Kidney (tissue), 14 donors: ENCODE results near the gene CCDC88C. TPM values are rescaled to one million over a fixed set of nuclear protein-coding genes. Genes with fewer than 3 reads are reported as not detected.

Experiments used
- DNase-seq, 5 donors: peaks; one replicate each; pipeline ENCODE4 v3.0.0-alpha.2; 2013 to 2020
- FAIRE-seq: peaks from 2 replicates; lab custom pipeline; 2012; peaks lifted over from hg19 to GRCh38; lab: Jason Lieb, UNC
- H3K27ac ChIP-seq, 2 donors: one replicate each; pipeline ENCODE4 v1.7.0; 2013; ENCODE audit warnings: low read depth in 2 of 2, low read length in 2 of 2, inconsistent platforms in 1 of 2
- H3K27me3 ChIP-seq: one replicate; pipeline ENCODE4 v1.7.1; 2013; ENCODE audit warnings: low read length, inconsistent platforms; ENCODE audit not compliant: control insufficient read depth, insufficient read depth
- H3K36me3 ChIP-seq, 3 donors: one replicate each; pipeline versions ENCODE4 v1.7.0 to v1.7.1; 2013; ENCODE audit warnings: low read length in 3 of 3, control low read depth in 1 of 3, inconsistent platforms in 1 of 3; ENCODE audit not compliant: insufficient read depth in 3 of 3, control insufficient read depth in 2 of 3
- H3K4me1 ChIP-seq, 3 donors: one replicate each; pipeline versions ENCODE4 v1.7.0 to v1.7.1; 2013; ENCODE audit warnings: low read length in 3 of 3, inconsistent platforms in 1 of 3, low read depth in 1 of 3; ENCODE audit not compliant: control insufficient read depth in 2 of 3, insufficient read depth in 2 of 3
- H3K4me3 ChIP-seq, 3 donors: one replicate each; pipeline versions ENCODE4 v1.7.0 to v1.8.1; 2013; ENCODE audit warnings: low read length in 3 of 3, control low read depth in 1 of 3, inconsistent platforms in 1 of 3
- H3K9ac ChIP-seq, 3 donors: one replicate each; pipeline versions ENCODE4 v1.7.0 to v1.7.1; 2013; ENCODE audit warnings: low read length in 3 of 3, control low read depth in 1 of 3, inconsistent platforms in 1 of 3
- H3K9me3 ChIP-seq, 3 donors: one replicate each; pipeline versions ENCODE4 v1.7.0 to v1.7.1; 2013; ENCODE audit warnings: low read length in 3 of 3, control low read depth in 1 of 3, inconsistent platforms in 1 of 3; ENCODE audit not compliant: control insufficient read depth in 2 of 3, insufficient read depth in 1 of 3
- CTCF ChIP-seq: IDR thresholded peaks from 3 replicates; pipeline ENCODE4 v1.5.1; 2012; ENCODE audit warnings: mild to moderate bottlenecking, moderate library complexity, borderline replicate concordance; ENCODE audit not compliant: insufficient read depth; ENCODE audit errors: extremely low read depth
- intact Hi-C: fragments of 100-400 bp; cut with DNase I; formaldehyde crosslinking; loops from one replicate; pipeline ENCODE4 v1.11.1; 2022
- polyA plus RNA-seq: library from polyadenylated mRNA; stranded (reverse); fragments of 350-450 nt; fragmentation: Illumina TruSeq; extraction: RNeasy Lipid Tissue Mini Kit (QIAGEN cat#74804); gene quantifications from one replicate; pipeline ENCODE4 v1.2.3, GENCODE V29; 2014; ENCODE audit warnings: low read depth, low replicate concordance; ENCODE audit not compliant: insufficient read depth
- total RNA-seq: library from RNA; stranded (reverse); fragmentation: NEBNext Ultra II Directional; extraction: Animal tissue kit (Norgen Biotek cat#: 25700); gene quantifications from one replicate; pipeline ENCODE4 v1.2.1, GENCODE V29; 2021
- donor health status: control.
- donor health status: control.
- donor health status: control.
- donor health status: control.
- donor health status: control.
- donor health status: DM: yes; HTN: yes; CAD: no.
- donor health status: Normal renal cell carcinoma (clear cell type).

Gene CCDC88C
- total and polyA plus RNA-seq, 2 donors from 2014 or later: 6.6 to 32.8 TPM

- Histone ChIP-seq H3K9ac (no peak overlapping the region), H3K4me3 (no peak overlapping the region), H3K4me1 (no peaks in the 10 kb centered on the region), H3K9me3 (no peaks in the 10 kb centered on the region), H3K36me3 (peaks cover 6 to 21% (median 20%) of the 10 kb centered on the region in 3 donors), H3K27ac (no peak overlapping the region), H3K27me3 (no peaks in the 10 kb centered on the region)
- FAIRE-seq (no peak), DNase-seq (peak in 1 of 5 donors; percentile 7)
- intact Hi-C loops: no loop called here
- TF ChIP-seq CTCF: no peak
Observed at GRCh38 chr14:91305650-91306431, 111.8 kb downstream of the CCDC88C start.

- TF ChIP-seq CTCF: no peak
- H3K27ac ChIP-seq: no peak overlapping the region
- intact Hi-C loops: no loop called here
- FAIRE-seq: no peak
- DNase-seq: no peak
- H3K4me3 ChIP-seq: no peak overlapping the region
- H3K4me1 ChIP-seq: no peaks in the 10 kb centered on the region
- peaks cover 6 to 27% (median 15%) of the 10 kb centered on the region in 3 donors for H3K36me3 ChIP-seq
- no peak overlapping the region for H3K9ac ChIP-seq
- no peaks in the 10 kb centered on the region for H3K27me3 ChIP-seq
- no peaks in the 10 kb centered on the region for H3K9me3 ChIP-seq
Observed at GRCh38 chr14:91303924-91304229, 113.7 kb downstream of the CCDC88C start.

- no peak overlapping the region for H3K27ac ChIP-seq
- peak in 4 of 5 donors; percentile 55 to 88 (median 72) for DNase-seq
- no peaks in the 10 kb centered on the region for H3K4me1 ChIP-seq
- FAIRE-seq: no peak
- H3K9ac ChIP-seq: no peak overlapping the region
- intact Hi-C loops: no loop called here
- TF ChIP-seq CTCF: no peak
- no peak overlapping the region for H3K4me3 ChIP-seq
- H3K36me3 ChIP-seq: peaks cover 6 to 29% (median 10%) of the 10 kb centered on the region in 3 donors
- no peaks in the 10 kb centered on the region for H3K9me3 ChIP-seq
- H3K27me3 ChIP-seq: no peaks in the 10 kb centered on the region
Observed at GRCh38 chr14:91303091-91303923, 114.3 kb downstream of the CCDC88C start.
